ENCODE results near the gene COL16A1. TPM values are rescaled to one million over a fixed set of nuclear protein-coding genes. Genes with fewer than 3 reads are reported as not detected.
A peak's percentile ranks its signal among the peaks of the same experiment; 100 is the strongest.

Gene COL16A1
- total RNA-seq, 1 donor from 2014 or later = 0.67 TPM

DNA sequence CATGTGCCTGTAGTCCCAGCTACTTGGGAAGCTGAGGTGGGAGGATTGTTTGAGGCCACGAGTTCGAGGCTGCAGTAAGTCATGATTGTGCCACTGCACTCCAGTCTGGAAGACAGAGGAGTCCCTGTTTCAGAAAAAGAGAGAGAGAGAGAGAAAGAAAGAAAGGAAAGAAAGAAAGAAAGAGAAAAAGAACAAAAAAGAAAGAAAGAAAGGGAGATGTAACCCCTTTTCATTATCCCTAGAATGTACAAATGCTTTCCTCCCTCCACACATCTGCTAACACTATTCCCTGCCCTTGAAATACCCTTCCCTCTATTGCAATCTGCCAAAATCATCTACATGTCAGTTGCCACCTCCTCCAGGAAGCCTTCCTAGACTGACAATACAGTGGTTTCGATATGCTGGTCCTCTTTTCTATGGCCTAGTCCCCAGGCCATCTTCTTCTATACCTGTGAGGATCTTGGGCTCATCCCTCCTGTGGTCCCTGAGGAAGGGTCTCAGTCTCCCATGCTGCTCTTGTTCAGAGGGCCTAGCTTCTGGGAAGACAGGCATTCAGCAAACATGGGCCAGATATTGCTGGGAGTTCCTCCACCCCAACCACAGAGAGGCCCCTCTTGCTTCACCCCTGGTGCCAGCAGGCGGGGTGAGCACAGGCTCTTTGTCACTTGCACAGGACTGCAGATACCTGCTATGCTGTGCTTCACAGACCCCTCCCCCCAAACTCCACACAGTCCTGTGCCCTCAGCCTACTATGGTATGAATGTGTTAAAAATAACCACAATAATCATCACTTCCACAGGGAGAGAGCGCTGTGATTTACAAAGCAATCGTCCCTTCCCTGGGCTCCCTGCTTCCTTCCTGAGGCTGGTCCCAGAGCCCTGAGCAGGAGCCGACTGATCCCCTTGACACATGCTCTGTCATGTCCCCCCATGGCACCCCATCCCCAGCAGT is 46.2 kb upstream of the COL16A1 start:
- no peak overlapping the region for H3K27ac Mint-ChIP-seq
- no peaks in the 10 kb centered on the region for H3K36me3 Mint-ChIP-seq (ENCODE audit: insufficient read depth)
- TF ChIP-seq, protein P1, sequence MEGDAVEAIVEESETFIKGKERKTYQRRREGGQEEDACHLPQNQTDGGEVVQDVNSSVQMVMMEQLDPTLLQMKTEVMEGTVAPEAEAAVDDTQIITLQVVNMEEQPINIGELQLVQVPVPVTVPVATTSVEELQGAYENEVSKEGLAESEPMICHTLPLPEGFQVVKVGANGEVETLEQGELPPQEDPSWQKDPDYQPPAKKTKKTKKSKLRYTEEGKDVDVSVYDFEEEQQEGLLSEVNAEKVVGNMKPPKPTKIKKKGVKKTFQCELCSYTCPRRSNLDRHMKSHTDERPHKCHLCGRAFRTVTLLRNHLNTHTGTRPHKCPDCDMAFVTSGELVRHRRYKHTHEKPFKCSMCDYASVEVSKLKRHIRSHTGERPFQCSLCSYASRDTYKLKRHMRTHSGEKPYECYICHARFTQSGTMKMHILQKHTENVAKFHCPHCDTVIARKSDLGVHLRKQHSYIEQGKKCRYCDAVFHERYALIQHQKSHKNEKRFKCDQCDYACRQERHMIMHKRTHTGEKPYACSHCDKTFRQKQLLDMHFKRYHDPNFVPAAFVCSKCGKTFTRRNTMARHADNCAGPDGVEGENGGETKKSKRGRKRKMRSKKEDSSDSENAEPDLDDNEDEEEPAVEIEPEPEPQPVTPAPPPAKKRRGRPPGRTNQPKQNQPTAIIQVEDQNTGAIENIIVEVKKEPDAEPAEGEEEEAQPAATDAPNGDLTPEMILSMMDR (IDR thresholded peaks at IDR 0.05; ENCODE audit: unreplicated experiment) = no peak
- no peak overlapping the region for H3K4me3 Mint-ChIP-seq (ENCODE audit: low read depth)
- no peaks in the 10 kb centered on the region for H3K9me3 Mint-ChIP-seq (ENCODE audit: low read depth)
- peaks cover 2% of the 10 kb centered on the region for H3K4me1 Mint-ChIP-seq (ENCODE audit: low read depth)
- DNase-seq (ENCODE audit: low spot score, unreplicated experiment) = no peak
- peaks cover 36% of the 10 kb centered on the region for H3K27me3 Mint-ChIP-seq

DNA sequence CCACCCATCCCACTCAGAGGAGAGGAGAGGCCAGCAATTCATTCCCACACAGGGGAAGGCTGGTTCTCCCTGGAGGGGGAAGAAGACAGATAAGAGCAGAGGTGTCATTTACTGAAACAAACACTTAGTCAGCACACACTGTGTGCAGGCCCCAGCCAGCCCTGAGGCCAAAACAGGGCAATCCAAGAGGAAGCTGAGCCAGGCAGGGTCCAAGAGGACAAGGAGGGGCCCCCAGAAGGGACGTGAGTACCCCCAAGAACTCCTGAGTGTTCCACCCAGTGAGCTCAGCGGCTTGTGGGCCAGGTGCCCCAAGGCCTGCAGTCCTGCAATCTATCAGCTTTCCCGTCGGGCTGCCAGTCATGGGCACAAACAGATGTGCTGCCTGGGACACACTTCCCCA is 44.5 kb upstream of the COL16A1 start:
- Mint-ChIP-seq H3K27me3 (peaks cover 36% of the 10 kb centered on the region), H3K9me3 (ENCODE audit: low read depth) (no peaks in the 10 kb centered on the region), H3K27ac (no peak overlapping the region), H3K4me1 (ENCODE audit: low read depth) (peaks cover 2% of the 10 kb centered on the region), H3K4me3 (ENCODE audit: low read depth) (no peak overlapping the region), H3K36me3 (ENCODE audit: insufficient read depth) (no peaks in the 10 kb centered on the region)
- DNase-seq (ENCODE audit: low spot score, unreplicated experiment) = no peak
- TF ChIP-seq, protein P1 (IDR thresholded peaks at IDR 0.05; ENCODE audit: unreplicated experiment) = no peak

DNA sequence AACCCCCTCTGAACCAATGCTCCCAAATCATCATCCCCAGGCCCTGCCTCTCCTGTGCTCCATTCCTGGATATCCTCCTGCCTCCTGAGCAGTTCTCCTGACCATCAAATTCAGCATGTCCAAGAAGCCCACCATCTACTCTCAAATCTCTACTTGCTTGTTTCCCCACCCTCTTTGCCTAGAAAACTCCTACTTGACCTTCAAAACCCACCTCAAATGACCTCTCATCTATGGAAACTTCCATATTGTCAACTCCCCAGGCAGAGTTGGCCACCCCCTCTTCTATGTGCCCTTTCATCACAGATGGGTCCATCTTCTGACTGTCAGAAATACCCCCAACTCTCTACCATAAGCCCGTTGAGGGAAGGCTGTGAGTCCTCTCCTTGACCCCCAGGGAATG is 43.5 kb upstream of the COL16A1 start:
- peaks cover 2% of the 10 kb centered on the region for H3K4me1 Mint-ChIP-seq (ENCODE audit: low read depth)
- peak overlapping the region; percentile 29 for H3K27ac Mint-ChIP-seq

DNA sequence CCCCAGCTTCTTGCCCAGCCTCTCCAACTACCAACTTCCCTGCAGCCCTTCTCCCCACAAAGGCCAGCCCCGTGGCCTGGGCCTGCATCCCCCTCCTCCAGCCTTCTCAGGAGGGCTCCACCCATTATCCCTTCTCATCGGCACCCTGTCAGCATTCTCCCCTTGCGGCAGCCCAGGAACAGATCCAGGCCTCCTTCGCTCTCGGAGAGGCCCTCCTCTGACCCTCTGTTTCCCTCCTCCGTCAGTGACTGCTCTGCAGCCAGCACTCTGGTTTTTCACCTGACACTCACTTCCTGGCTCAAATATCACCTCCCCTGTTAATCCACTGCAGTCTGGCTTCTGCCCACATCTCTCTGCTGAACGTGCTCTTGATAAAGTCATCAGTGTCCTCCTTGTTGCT is 42.9 kb upstream of the COL16A1 start:
- no peak overlapping the region for H3K27ac Mint-ChIP-seq
- H3K9me3 Mint-ChIP-seq (ENCODE audit: low read depth) = no peaks in the 10 kb centered on the region
- peaks cover 32% of the 10 kb centered on the region for H3K27me3 Mint-ChIP-seq
- H3K4me1 Mint-ChIP-seq (ENCODE audit: low read depth) = peaks cover 2% of the 10 kb centered on the region
- no peak overlapping the region for H3K4me3 Mint-ChIP-seq (ENCODE audit: low read depth)
- no peaks in the 10 kb centered on the region for H3K36me3 Mint-ChIP-seq (ENCODE audit: insufficient read depth)
- DNase-seq (ENCODE audit: low spot score, unreplicated experiment) = no peak
- TF ChIP-seq, protein P1 (IDR thresholded peaks at IDR 0.05; ENCODE audit: unreplicated experiment) = no peak

More for the DNA sequence above, 43.5 kb upstream of the COL16A1 start:
- no peaks in the 10 kb centered on the region for H3K36me3 Mint-ChIP-seq (ENCODE audit: insufficient read depth)
- H3K9me3 Mint-ChIP-seq (ENCODE audit: low read depth) = no peaks in the 10 kb centered on the region
- DNase-seq (ENCODE audit: low spot score, unreplicated experiment) = no peak
- H3K27me3 Mint-ChIP-seq = peaks cover 36% of the 10 kb centered on the region
- TF ChIP-seq, protein P1 (IDR thresholded peaks at IDR 0.05; ENCODE audit: unreplicated experiment) = no peak
- no peak overlapping the region for H3K4me3 Mint-ChIP-seq (ENCODE audit: low read depth)

DNA sequence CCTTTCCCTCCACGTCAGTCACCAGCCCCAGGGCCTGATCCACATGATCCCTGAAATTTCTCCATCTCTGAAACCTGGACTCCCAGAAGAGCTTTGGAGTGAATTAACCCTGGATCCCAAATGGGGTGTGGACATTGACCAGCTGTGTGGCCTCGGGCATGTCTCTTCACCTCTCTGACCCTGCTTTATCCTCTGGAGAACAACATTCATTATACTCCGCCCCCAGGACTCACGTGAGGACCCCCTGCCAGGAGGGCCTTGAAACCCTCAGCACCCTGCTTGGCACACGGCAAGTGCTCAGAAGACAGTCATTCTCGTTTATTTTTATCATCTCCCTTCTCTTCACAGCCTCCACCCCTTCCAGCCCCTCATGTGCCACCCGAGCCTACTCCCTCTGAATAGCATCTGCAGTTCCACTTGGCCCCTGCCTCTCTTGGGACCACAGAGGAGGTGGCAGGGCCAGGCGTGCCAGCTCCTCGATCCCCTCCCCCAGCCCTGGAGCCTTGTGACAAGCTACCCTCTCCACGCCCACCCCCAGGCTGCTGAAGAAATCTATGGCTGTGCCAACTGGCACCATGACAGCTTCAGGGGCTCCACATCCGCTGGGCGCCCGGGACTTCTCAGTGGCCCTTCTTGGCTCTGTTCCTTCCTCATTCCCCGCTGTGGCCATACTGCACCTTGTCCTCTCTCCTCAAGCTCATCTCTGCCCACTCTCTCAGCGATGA is 42.3 kb upstream of the COL16A1 start:
- Mint-ChIP-seq H3K4me3 (ENCODE audit: low read depth) (no peak overlapping the region), H3K4me1 (ENCODE audit: low read depth) (peaks cover 2% of the 10 kb centered on the region), H3K36me3 (ENCODE audit: insufficient read depth) (no peaks in the 10 kb centered on the region), H3K27me3 (peaks cover 28% of the 10 kb centered on the region), H3K9me3 (ENCODE audit: low read depth) (no peaks in the 10 kb centered on the region), H3K27ac (no peak overlapping the region)
- no peak for DNase-seq (ENCODE audit: low spot score, unreplicated experiment)
- TF ChIP-seq, protein P1 (IDR thresholded peaks at IDR 0.05; ENCODE audit: unreplicated experiment) = no peak
